Endodermal cell (in vitro differentiated cells): ENCODE data around the gene COQ5. TPM values are rescaled to one million over a fixed set of nuclear protein-coding genes. Genes with fewer than 3 reads are reported as not detected.

Source experiments
- DNase-seq: peaks from one replicate; pipeline ENCODE4 v3.0.0-alpha.2; 2017
- H3K27ac ChIP-seq: 2 replicates; pipeline ENCODE4 v1.5.1; 2013; ENCODE audit warnings: mild to moderate bottlenecking, low read depth, low read length, moderate library complexity
- H3K27me3 ChIP-seq: 2 replicates; pipeline ENCODE4 v1.6.1; 2013; ENCODE audit warnings: mild to moderate bottlenecking, low read length, moderate library complexity; ENCODE audit not compliant: insufficient read depth, control insufficient read depth, poor library complexity, severe bottlenecking
- H3K36me3 ChIP-seq: 2 replicates; pipeline ENCODE4 v1.7.0; 2013; ENCODE audit warnings: mild to moderate bottlenecking, low read length, moderate library complexity; ENCODE audit not compliant: control insufficient read depth, insufficient read depth
- H3K4me1 ChIP-seq: one replicate; pipeline ENCODE4 v1.7.0; 2013; ENCODE audit warnings: low read length; ENCODE audit not compliant: control insufficient read depth, insufficient read depth
- H3K4me3 ChIP-seq: 2 replicates; pipeline ENCODE4 v1.5.1; 2013; ENCODE audit warnings: mild to moderate bottlenecking, low read length, moderate library complexity
- H3K9ac ChIP-seq: 2 replicates; pipeline ENCODE4 v1.6.1; 2013; ENCODE audit warnings: mild to moderate bottlenecking, low read length, moderate library complexity; ENCODE audit not compliant: poor library complexity, severe bottlenecking; ENCODE audit errors: extremely low read depth
- H3K9me3 ChIP-seq: 2 replicates; pipeline ENCODE4 v1.6.1; 2013; ENCODE audit warnings: mild to moderate bottlenecking, low read length, moderate library complexity; ENCODE audit not compliant: control insufficient read depth
- H3K27ac Mint-ChIP-seq: 2 replicates; pipeline ENCODE4 v1.8.0; 2020; ENCODE audit warnings: mixed read lengths
- H3K27me3 Mint-ChIP-seq: 2 replicates; pipeline ENCODE4 v1.8.0; 2021; ENCODE audit warnings: mild to moderate bottlenecking, mixed read lengths; ENCODE audit not compliant: insufficient read depth
- H3K36me3 Mint-ChIP-seq: 2 replicates; pipeline ENCODE4 v1.8.0; 2020; ENCODE audit warnings: low read depth, mixed read lengths
- H3K4me1 Mint-ChIP-seq: 2 replicates; pipeline ENCODE4 v1.8.0; 2020; ENCODE audit warnings: mixed read lengths
- H3K4me3 Mint-ChIP-seq: 2 replicates; pipeline ENCODE4 v1.8.0; 2020; ENCODE audit warnings: mild to moderate bottlenecking, moderate library complexity, mixed read lengths
- H3K9me3 Mint-ChIP-seq: 2 replicates; pipeline ENCODE4 v1.8.0; 2020; ENCODE audit warnings: mild to moderate bottlenecking, mixed read lengths
- WGBS, 2 experiments: methylation state at CpG; one replicate each; pipeline versions ENCODE4 v1.1.5 to v1.1.7; 2013; ENCODE audit warnings: missing lambda C conversion rate in 2 of 2, mixed read lengths in 1 of 2; ENCODE audit not compliant: insufficient coverage in 1 of 2, insufficient read length in 1 of 2; 5-methylcytosine and 5-hydroxymethylcytosine counted together
- total RNA-seq, 2 donors: library from RNA; stranded (reverse); fragmentation: NEBNext Ultra II Directional in 1 of 2; extraction: Animal tissue kit (Norgen Biotek cat#: 25700) in 1 of 2; gene quantifications; 2 replicates in 1 of 2; 3 replicates in 1 of 2; pipeline ENCODE4 v1.2.1, GENCODE V29; 2021
- TF ChIP-seq, protein P1 (sequence below): fragments of 200-600 bp; sonication (generic); conservative IDR thresholded peaks from 2 replicates; pipeline ENCODE4 v1.5.0; 2021; ENCODE audit warnings: antibody characterized with exemption, mild to moderate bottlenecking

COQ5 gene
- total RNA-seq, 2 donors from 2014 or later = 35.5 to 55.1 TPM

DNA sequence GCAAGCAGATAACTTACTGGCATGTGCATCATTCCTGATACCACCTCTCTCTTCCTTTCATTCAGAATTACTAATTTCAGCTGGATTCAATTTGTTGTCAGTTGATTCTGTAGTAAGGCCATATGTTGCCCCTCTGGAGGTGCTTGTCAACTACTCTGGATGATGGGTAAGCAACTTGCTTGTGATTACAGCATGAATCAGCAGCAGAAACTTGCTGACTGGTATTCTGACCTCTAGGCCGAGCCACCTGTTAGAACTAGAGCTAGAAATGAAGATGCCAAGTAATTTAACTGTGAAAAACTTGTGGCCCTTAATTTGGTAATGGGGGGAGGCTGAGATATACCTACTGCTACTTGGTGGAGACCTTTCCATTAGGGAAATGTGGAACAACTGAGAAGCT is 10.3 kb upstream of the COQ5 start:
- no peak overlapping the region for H3K27ac ChIP-seq
- Mint-ChIP-seq H3K4me3 (no peak overlapping the region), H3K27me3 (no peaks in the 10 kb centered on the region), H3K36me3 (peaks cover 53% of the 10 kb centered on the region), H3K9me3 (no peaks in the 10 kb centered on the region), H3K4me1 (peaks cover 24% of the 10 kb centered on the region), H3K27ac (peak overlapping the region; percentile 26)
- H3K27me3 ChIP-seq = no peaks in the 10 kb centered on the region
- DNase-seq = no peak
- peak overlapping the region; percentile 55 for H3K4me3 ChIP-seq
- WGBS, 2 experiments = 97 to 100% methylated on average over 1 of the region's 1 CpG
- TF ChIP-seq, protein P1, sequence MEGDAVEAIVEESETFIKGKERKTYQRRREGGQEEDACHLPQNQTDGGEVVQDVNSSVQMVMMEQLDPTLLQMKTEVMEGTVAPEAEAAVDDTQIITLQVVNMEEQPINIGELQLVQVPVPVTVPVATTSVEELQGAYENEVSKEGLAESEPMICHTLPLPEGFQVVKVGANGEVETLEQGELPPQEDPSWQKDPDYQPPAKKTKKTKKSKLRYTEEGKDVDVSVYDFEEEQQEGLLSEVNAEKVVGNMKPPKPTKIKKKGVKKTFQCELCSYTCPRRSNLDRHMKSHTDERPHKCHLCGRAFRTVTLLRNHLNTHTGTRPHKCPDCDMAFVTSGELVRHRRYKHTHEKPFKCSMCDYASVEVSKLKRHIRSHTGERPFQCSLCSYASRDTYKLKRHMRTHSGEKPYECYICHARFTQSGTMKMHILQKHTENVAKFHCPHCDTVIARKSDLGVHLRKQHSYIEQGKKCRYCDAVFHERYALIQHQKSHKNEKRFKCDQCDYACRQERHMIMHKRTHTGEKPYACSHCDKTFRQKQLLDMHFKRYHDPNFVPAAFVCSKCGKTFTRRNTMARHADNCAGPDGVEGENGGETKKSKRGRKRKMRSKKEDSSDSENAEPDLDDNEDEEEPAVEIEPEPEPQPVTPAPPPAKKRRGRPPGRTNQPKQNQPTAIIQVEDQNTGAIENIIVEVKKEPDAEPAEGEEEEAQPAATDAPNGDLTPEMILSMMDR = no peak
- no peak overlapping the region for H3K9ac ChIP-seq
- no peaks in the 10 kb centered on the region for H3K9me3 ChIP-seq
- H3K4me1 ChIP-seq = peaks cover 10% of the 10 kb centered on the region
- H3K36me3 ChIP-seq = peaks cover 65% of the 10 kb centered on the region

DNA sequence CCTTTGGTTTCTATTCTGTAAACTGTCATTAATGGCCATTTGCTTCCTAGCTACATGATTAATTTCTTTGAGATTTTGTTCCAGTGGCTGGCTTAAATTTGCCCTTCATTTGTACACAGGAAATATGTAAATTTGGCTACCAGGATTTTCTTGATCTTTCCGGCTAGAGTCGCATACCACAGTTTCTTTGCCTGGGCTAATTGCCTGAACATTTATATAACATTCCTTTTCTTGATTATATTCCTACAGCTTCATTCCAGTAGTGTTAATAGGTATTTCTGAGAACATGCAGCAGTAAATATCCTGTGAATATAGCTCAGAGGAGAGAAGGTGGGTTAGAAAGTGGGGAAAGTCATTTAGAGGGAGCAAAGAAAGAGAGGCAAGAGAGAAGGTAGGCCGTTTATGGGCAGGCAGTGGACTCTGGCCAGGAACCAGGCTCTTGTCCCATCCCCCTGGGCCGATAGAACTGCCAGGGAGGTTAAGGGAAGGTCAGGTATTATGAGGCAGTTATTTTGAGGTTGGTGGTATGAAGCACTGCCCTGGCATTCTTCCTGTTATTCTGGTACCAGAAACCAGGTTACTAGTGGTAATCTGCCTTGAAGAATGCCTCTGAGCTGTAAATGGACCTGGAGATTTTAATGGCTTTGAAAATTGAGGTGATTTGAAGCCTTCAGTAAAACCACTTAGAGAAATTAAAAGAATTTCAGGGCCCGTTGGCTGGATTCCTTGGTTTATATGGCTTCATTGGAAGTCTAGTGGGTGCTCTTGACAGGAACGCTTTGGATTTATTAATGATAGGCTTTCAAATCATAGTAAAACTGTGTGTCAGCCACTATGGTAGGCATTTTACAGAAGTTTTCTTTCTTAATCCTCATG is 9.6 kb upstream of the COQ5 start:
- peak overlapping the region; percentile 16 for H3K27ac Mint-ChIP-seq
- TF ChIP-seq, protein P1 = no peak
- no peak overlapping the region for H3K4me3 Mint-ChIP-seq
- no peaks in the 10 kb centered on the region for H3K9me3 ChIP-seq
- peaks cover 24% of the 10 kb centered on the region for H3K4me1 Mint-ChIP-seq
- peaks cover 59% of the 10 kb centered on the region for H3K36me3 ChIP-seq
- peak overlapping the region; percentile 55 for H3K4me3 ChIP-seq
- H3K9me3 Mint-ChIP-seq = peaks cover 1% of the 10 kb centered on the region
- peaks cover 50% of the 10 kb centered on the region for H3K36me3 Mint-ChIP-seq
- 85 to 86% methylated on average over 6 of the region's 6 CpGs for WGBS, 2 experiments
- no peaks in the 10 kb centered on the region for H3K27me3 ChIP-seq
- H3K9ac ChIP-seq = no peak overlapping the region
- H3K4me1 ChIP-seq = peaks cover 10% of the 10 kb centered on the region
- H3K27me3 Mint-ChIP-seq = no peaks in the 10 kb centered on the region
- H3K27ac ChIP-seq = no peak overlapping the region
- DNase-seq = no peak

DNA sequence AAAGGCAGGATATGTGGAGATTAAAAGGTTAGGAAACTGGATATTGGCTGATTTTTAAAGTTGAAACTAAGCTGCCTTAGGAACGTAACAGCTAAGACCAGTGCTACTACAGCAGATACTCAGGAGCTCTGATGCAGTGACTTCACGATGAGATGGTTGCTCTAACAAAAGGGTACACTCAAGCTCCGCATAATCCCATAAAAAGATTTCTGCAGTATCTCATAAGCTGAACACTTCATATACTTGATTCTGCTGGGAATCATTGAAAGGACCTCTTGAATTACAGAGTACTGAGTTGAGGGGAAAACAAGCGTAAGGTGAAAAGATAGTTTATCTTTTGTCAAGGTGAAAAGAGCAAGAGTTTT is 8.9 kb upstream of the COQ5 start:
- no peak for DNase-seq
- peaks cover 1% of the 10 kb centered on the region for H3K9me3 Mint-ChIP-seq
- Histone ChIP-seq H3K36me3 (peaks cover 54% of the 10 kb centered on the region), H3K4me1 (peaks cover 10% of the 10 kb centered on the region), H3K27ac (no peak overlapping the region), H3K4me3 (peak overlapping the region; percentile 55), H3K9ac (no peak overlapping the region), H3K9me3 (no peaks in the 10 kb centered on the region), H3K27me3 (no peaks in the 10 kb centered on the region)
- peaks cover 44% of the 10 kb centered on the region for H3K36me3 Mint-ChIP-seq
- TF ChIP-seq, protein P1 = no peak
- H3K4me3 Mint-ChIP-seq = peak overlapping the region; percentile 17
- no peaks in the 10 kb centered on the region for H3K27me3 Mint-ChIP-seq
- H3K27ac Mint-ChIP-seq = peak overlapping the region; percentile 74
- H3K4me1 Mint-ChIP-seq = peaks cover 24% of the 10 kb centered on the region
- 90 to 95% methylated on average over 2 to 4 of the region's 4 CpGs for WGBS, 2 experiments
